Vagina (tissue), 2 donors: ENCODE results near the gene SPEG.

Experiments used
- CTCF ChIP-seq, 3 experiments: fragments of 450-650 bp in 2 of 3; fragments of 200-600 bp in 1 of 3; sonication (generic) in 1 of 3; IDR thresholded peaks; one replicate each; pipeline ENCODE4 v1.5.1; 2017 to 2019; ENCODE audit warnings: antibody characterized with exemption in 3 of 3, mild to moderate bottlenecking in 2 of 3, moderate library complexity in 2 of 3
- POLR2A ChIP-seq, 2 donors: fragments of 450-650 bp; IDR thresholded peaks; one replicate each; pipeline ENCODE4 v1.6.1; 2017; ENCODE audit warnings: antibody characterized with exemption in 2 of 2, mild to moderate bottlenecking in 2 of 2, moderate library complexity in 2 of 2
- POLR2AphosphoS5 ChIP-seq, 2 donors: sonication (generic); formaldehyde crosslinking; IDR thresholded peaks; one replicate each; pipeline ENCODE4 v1.9.0; 2017; ENCODE audit warnings: antibody characterized with exemption in 2 of 2, mild to moderate bottlenecking in 2 of 2, low read depth in 1 of 2; ENCODE audit not compliant: insufficient read depth in 1 of 2

GRCh38 chr2:219408204-219408603 is 26.4 kb upstream of the SPEG start:
- TF ChIP-seq CTCF (IDR thresholded peaks at IDR 0.05) (no peak), POLR2AphosphoS5 (IDR thresholded peaks at IDR 0.05; ENCODE audit: insufficient read depth in 1 of 2, low read depth in 1 of 2) (no peak), POLR2A (IDR thresholded peaks at IDR 0.05) (no peak)
